HCT116 (cell line): Measurements from ENCODE around the gene HDLBP. TPM values are rescaled to one million over a fixed set of nuclear protein-coding genes. Genes with fewer than 3 reads are reported as not detected.

Experiments
- ATAC-seq: fragments of 200-7000 bp; cut with Tn5 transposase; 2 replicates; pipeline ENCODE4 v1.9.1; 2020; ENCODE audit warnings: mild to moderate bottlenecking, moderate library complexity
- BruUV-seq: library from RNA; stranded (reverse); fragments of 400-500 nt; replicated peaks from 2 replicates; lab custom pipeline; 2021; lab: Mats Ljungman, UMichigan
- CTCF ChIA-PET: fragments of 300-600 bp; sonication (Branson Sonifier 250); formaldehyde crosslinking; loops from one replicate; lab custom pipeline; 2021; ENCODE audit warnings: antibody characterized with exemption; lab: Charles Lee
- POLR2A ChIA-PET: fragments of 300-600, 350-600 bp; sonication (Branson Sonifier 250); formaldehyde crosslinking; loops from one replicate; lab custom pipeline; 2021; ENCODE audit warnings: antibody characterized with exemption; lab: Charles Lee
- RAD21 ChIA-PET, 2 experiments: fragments of 300-600 bp; sonication (Branson Sonifier 250); formaldehyde crosslinking; loops; one replicate each; lab custom pipeline; 2023; ENCODE audit warnings: low total read pairs in 2 of 2; ENCODE audit not compliant: uncharacterized antibody in 2 of 2, unreplicated experiment in 2 of 2, low non-redundant PET in 1 of 2; lab: Charles Lee
- DNase-seq: peaks from one replicate; pipeline ENCODE4 v3.0.0-alpha.2; 2010; ENCODE audit warnings: low read depth, low spot score
- H2AFZ ChIP-seq: fragments of 200-600 bp; shearing (Covaris generic), sonication (generic); 2 replicates; pipeline ENCODE4 v1.6.1; 2017; ENCODE audit warnings: low read depth, mixed run types, mixed read lengths, antibody characterized with exemption, low read length; ENCODE audit not compliant: poor library complexity, severe bottlenecking
- H3K27ac ChIP-seq: 2 replicates; pipeline ENCODE4 v1.5.1; 2012; ENCODE audit warnings: low read depth, low read length
- H3K27me3 ChIP-seq: fragments of 200-600 bp; sonication (generic); 2 replicates; pipeline ENCODE4 v1.6.1; 2016; ENCODE audit warnings: mixed run types, low read length, mixed read lengths; ENCODE audit not compliant: insufficient read depth
- H3K36me3 ChIP-seq, 2 experiments: fragments of 200-500 bp in 1 of 2; fragments of 200-600 bp in 1 of 2; sonication (Bioruptor generic) in 1 of 2; sonication (generic) in 1 of 2; 2 replicates each; pipeline versions ENCODE4 v1.5.1 to v1.6.1; 2014 to 2016; ENCODE audit warnings: low read length in 2 of 2, inconsistent platforms in 1 of 2, mixed read lengths in 1 of 2, mixed run types in 1 of 2; ENCODE audit not compliant: insufficient read depth in 2 of 2, control insufficient read depth in 1 of 2
- H3K4me1 ChIP-seq, 2 experiments: fragments of 200-600 bp in 1 of 2; sonication (generic) in 1 of 2; 2 replicates each; pipeline versions ENCODE4 v1.5.1 to v1.6.1; 2012 to 2017; ENCODE audit warnings: low read length in 2 of 2, inconsistent platforms in 1 of 2, mild to moderate bottlenecking in 1 of 2, mixed read lengths in 1 of 2, mixed run types in 1 of 2, moderate library complexity in 1 of 2; ENCODE audit not compliant: insufficient read depth in 2 of 2, control insufficient read depth in 1 of 2
- H3K4me2 ChIP-seq: fragments of 200-600 bp; sonication (generic); 2 replicates; pipeline ENCODE4 v1.6.1; 2017; ENCODE audit warnings: mixed run types, low read length, mixed read lengths
- H3K4me3 ChIP-seq, 2 experiments: fragments of 200-600 bp in 1 of 2; sonication (generic) in 1 of 2; replicated peaks in 1 of 2; 2 replicates each; pipeline ENCODE4 v1.5.1; 2011 to 2016; ENCODE audit warnings: low read length in 2 of 2, control low read depth in 1 of 2, low read depth in 1 of 2, mild to moderate bottlenecking in 1 of 2, mixed read lengths in 1 of 2, mixed run types in 1 of 2
- H3K79me2 ChIP-seq: fragments of 200-600 bp; sonication (generic); 2 replicates; pipeline ENCODE4 v1.6.1; 2017; ENCODE audit warnings: mild to moderate bottlenecking, mixed run types, low read length, moderate library complexity, mixed read lengths; ENCODE audit not compliant: insufficient read depth
- H3K9ac ChIP-seq: fragments of 200-600 bp; sonication (generic); 2 replicates; pipeline ENCODE4 v1.6.1; 2016; ENCODE audit warnings: low read length, mixed read lengths
- H3K9me2 ChIP-seq: fragments of 200-600 bp; sonication (generic), shearing (Covaris generic); 2 replicates; pipeline ENCODE4 v1.6.1; 2017; ENCODE audit warnings: mixed run types, mild to moderate bottlenecking, moderate library complexity; ENCODE audit not compliant: insufficient read depth
- H3K9me3 ChIP-seq, 2 experiments: fragments of 200-500 bp in 1 of 2; fragments of 200-600 bp in 1 of 2; sonication (Bioruptor generic) in 1 of 2; sonication (generic) in 1 of 2; 2 replicates each; pipeline ENCODE4 v1.6.1; 2014 to 2017; ENCODE audit warnings: low read length in 2 of 2, mixed read lengths in 2 of 2, inconsistent platforms in 1 of 2, low read depth in 1 of 2, mild to moderate bottlenecking in 1 of 2, mixed run types in 1 of 2, moderate library complexity in 1 of 2; ENCODE audit not compliant: control insufficient read depth in 1 of 2, insufficient read depth in 1 of 2
- H4K20me1 ChIP-seq: fragments of 200-600 bp; sonication (generic), shearing (Covaris generic); 2 replicates; pipeline ENCODE4 v1.6.1; 2017; ENCODE audit warnings: mixed run types, mild to moderate bottlenecking, moderate library complexity; ENCODE audit not compliant: insufficient read depth
- CEBPB ChIP-seq: IDR thresholded peaks from 2 replicates; pipeline ENCODE4 v1.6.1; 2012; ENCODE audit warnings: low read depth
- ELF1 ChIP-seq: IDR thresholded peaks from 2 replicates; pipeline ENCODE4 v1.6.1; 2012; ENCODE audit warnings: low read depth, borderline replicate concordance
- SP1 ChIP-seq: IDR thresholded peaks from 2 replicates; pipeline ENCODE4 v1.6.1; 2012; ENCODE audit warnings: low read depth
- SRF ChIP-seq: IDR thresholded peaks from 2 replicates; pipeline ENCODE4 v1.6.1; 2012; ENCODE audit warnings: low read depth
- YY1 ChIP-seq: IDR thresholded peaks from 2 replicates; pipeline ENCODE4 v1.6.1; 2011; ENCODE audit warnings: low read length, low read depth, moderate library complexity, mild to moderate bottlenecking; ENCODE audit not compliant: insufficient replicate concordance; ENCODE audit errors: extremely low read depth
- ZNF274 ChIP-seq: fragments of 200-500 bp; sonication (Bioruptor generic); IDR thresholded peaks from 2 replicates; pipeline ENCODE4 v1.6.1; 2014; ENCODE audit warnings: mild to moderate bottlenecking, low read depth, low read length, inconsistent platforms
- intact Hi-C: fragments of 100-400 bp; cut with micrococcal nuclease; formaldehyde crosslinking; loops from 2 replicates; pipeline ENCODE4 v1.10.0; 2022
- total RNA-seq: library from RNA; stranded (reverse); gene quantifications from one replicate; pipeline ENCODE4 v1.2.1, GENCODE V29; 2021; ENCODE audit not compliant: unreplicated experiment
- TF ChIP-seq, protein P1 (sequence below): IDR thresholded peaks from 2 replicates; pipeline ENCODE4 v1.6.1; 2011; ENCODE audit warnings: mild to moderate bottlenecking, low read length, moderate library complexity; ENCODE audit not compliant: insufficient replicate concordance; ENCODE audit errors: extremely low read depth

Gene HDLBP
- total RNA-seq, 1 experiment from 2014 or later = 462 TPM

DNA sequence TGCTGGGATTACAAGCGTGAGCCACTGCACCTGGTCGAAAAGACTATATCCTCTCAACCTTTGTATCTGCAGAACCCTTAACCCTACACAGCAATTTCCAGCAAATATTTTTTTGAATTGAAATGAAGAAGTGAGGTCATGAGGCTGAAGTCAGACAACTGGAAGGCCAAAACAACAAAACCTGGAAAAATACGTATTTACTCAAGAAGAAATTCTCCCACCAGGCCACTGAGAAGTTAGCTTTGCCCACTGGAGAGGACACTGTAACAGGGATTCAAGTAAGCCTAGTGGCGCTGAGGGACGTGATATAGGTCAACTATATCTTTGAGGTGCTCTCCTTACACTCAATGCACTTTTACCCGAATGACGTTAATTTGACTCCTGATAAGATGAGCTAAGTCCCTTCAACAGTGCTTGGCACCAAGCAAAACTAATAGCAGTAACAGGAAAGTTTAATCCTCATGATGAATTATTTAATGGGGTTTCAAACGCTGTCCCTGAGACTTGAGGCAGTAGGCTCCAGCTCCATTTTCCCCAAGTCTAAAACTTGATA is 1.9 kb downstream of the HDLBP start:
- ATAC-seq (no peak), DNase-seq (no peak)
- Histone ChIP-seq H3K9me3 (no peaks in the 10 kb centered on the region), H3K9ac (peak overlapping the region; percentile 80), H3K9me2 (no peaks in the 10 kb centered on the region), H3K27me3 (no peaks in the 10 kb centered on the region), H3K4me2 (peak overlapping the region; percentile 79), H3K27ac (no peak overlapping the region), H3K36me3 (no peaks in the 10 kb centered on the region; a peak in 1 of 4 replicates), H4K20me1 (peaks cover 9% of the 10 kb centered on the region; the same call in 1 of the 2 replicates), H3K4me3 (peak overlapping the region; percentile 94 to 98), H3K4me1 (peaks cover 15 to 33% of the 10 kb centered on the region in 2 experiments; a peak in 3 of 4 replicates), H3K79me2 (peaks cover 91% of the 10 kb centered on the region), H2AFZ (no peak overlapping the region)
- RAD21 ChIA-PET = no interaction called here
- intact Hi-C loops = loop anchor here (2.0 kb wide), 1 partner anchor 41 kb away; no protein-coding TSS in a partner anchor
- CTCF ChIA-PET = no interaction called here
- POLR2A ChIA-PET = interaction anchor here (1.4 kb wide), 1 partner anchor 21 kb away, joined by 5 read pairs; no protein-coding TSS in a partner anchor
- TF ChIP-seq, protein P1, sequence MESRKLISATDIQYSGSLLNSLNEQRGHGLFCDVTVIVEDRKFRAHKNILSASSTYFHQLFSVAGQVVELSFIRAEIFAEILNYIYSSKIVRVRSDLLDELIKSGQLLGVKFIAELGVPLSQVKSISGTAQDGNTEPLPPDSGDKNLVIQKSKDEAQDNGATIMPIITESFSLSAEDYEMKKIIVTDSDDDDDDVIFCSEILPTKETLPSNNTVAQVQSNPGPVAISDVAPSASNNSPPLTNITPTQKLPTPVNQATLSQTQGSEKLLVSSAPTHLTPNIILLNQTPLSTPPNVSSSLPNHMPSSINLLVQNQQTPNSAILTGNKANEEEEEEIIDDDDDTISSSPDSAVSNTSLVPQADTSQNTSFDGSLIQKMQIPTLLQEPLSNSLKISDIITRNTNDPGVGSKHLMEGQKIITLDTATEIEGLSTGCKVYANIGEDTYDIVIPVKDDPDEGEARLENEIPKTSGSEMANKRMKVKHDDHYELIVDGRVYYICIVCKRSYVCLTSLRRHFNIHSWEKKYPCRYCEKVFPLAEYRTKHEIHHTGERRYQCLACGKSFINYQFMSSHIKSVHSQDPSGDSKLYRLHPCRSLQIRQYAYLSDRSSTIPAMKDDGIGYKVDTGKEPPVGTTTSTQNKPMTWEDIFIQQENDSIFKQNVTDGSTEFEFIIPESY = no peak
- TF ChIP-seq ELF1 (no peak), SP1 (no peak), ZNF274 (no peak), SRF (no peak), CEBPB (no peak), YY1 (no peak)
- BruUV-seq = no TSS peak
